GM12878 (cell line): ENCODE data around the gene CHN2. TPM values are rescaled to one million over a fixed set of nuclear protein-coding genes. Genes with fewer than 3 reads are reported as not detected.

Experiments
- ASH2L ChIP-seq: fragments of 300-600, 200-600 bp; sonication (generic); IDR thresholded peaks from 2 replicates; pipeline ENCODE4 v1.6.1; 2017; ENCODE audit warnings: low read depth, mild to moderate bottlenecking, borderline replicate concordance
- BCL3 ChIP-seq: IDR thresholded peaks from 2 replicates; pipeline ENCODE4 v1.6.1; 2011; ENCODE audit warnings: borderline replicate concordance, low read depth, mild to moderate bottlenecking, moderate library complexity, low read length; ENCODE audit not compliant: insufficient read depth, poor library complexity, severe bottlenecking
- CBX3 ChIP-seq: fragments of 200-600 bp; sonication (generic); IDR thresholded peaks from 2 replicates; pipeline ENCODE4 v1.6.1; 2016; ENCODE audit warnings: low read depth, borderline replicate concordance
- CEBPZ ChIP-seq: fragments of 150-350 bp; IDR thresholded peaks from 2 replicates; pipeline ENCODE4 v1.6.1; 2016; ENCODE audit warnings: low read depth, low read length
- ZBTB33 ChIP-seq: fragments of 450-650 bp; IDR thresholded peaks from 2 replicates; pipeline ENCODE4 v1.6.1; 2017; ENCODE audit warnings: mild to moderate bottlenecking
- polyA plus RNA-seq, 11 experiments: library from polyadenylated mRNA; depleted of rRNA in 4 of 11; unstranded in 6 of 11; stranded (reverse) in 5 of 11; fragments of >200 nt; fragmentation: Nextera tagmentation in 4 of 11; fragmentation: Illumina TruSeq in 1 of 11; extraction: Ambion mirVana in 4 of 11; extraction: Trizol in 1 of 11; gene quantifications; 1 replicate in 1 of 11; 2 replicates in 10 of 11; pipeline versions ENCODE4 v1.2.1 to v1.2.3, GENCODE V29; 2011 to 2016; ENCODE audit warnings: inconsistent platforms in 2 of 11, missing spikeins in 2 of 11, low read depth in 1 of 11
- total RNA-seq, 4 experiments: library from RNA; depleted of rRNA in 3 of 4; stranded (reverse); fragments of >200 nt in 3 of 4; fragmentation: Illumina TruSeq in 1 of 4; extraction: Trizol in 1 of 4; gene quantifications; 2 replicates each; pipeline versions ENCODE4 v1.2.1 to v1.2.3, GENCODE V29; 2013 to 2021

The CHN2 gene
- total and polyA plus RNA-seq, 10 of the 15 experiments (the other 5 are each of a cell fraction or from before 2014, with no cell fraction given), result 0.11 to 3.8 (median 0.37) TPM; not detected in 2

GRCh38 chr7:29247224-29247962 is 52.8 kb downstream of the CHN2 start (continued):
- TF ChIP-seq ASH2L, result no peak
- no peak for TF ChIP-seq BCL3
- TF ChIP-seq CEBPZ, result no peak
- no peak for TF ChIP-seq CBX3
- no peak for TF ChIP-seq ZBTB33
